G401 (cell line): ENCODE measurements around the gene TBX4. TPM values are rescaled to one million over a fixed set of nuclear protein-coding genes. Genes with fewer than 3 reads are reported as not detected.
"Not testable (repeated sequence)": the region's sequence is repeated elsewhere in the genome, so short reads cannot be mapped to it uniquely, and the experiment has no call there.

ENCODE experiments used
- DNase-seq: peaks from one replicate; pipeline ENCODE4 v3.0.0-alpha.2; 2015; ENCODE audit warnings: low spot score
- in situ Hi-C: cut with HindIII; loops from 2 replicates; pipeline ENCODE4 v1.10.0; 2016; ENCODE audit warnings: low sequenced_read_pairs, mixed read lengths
- total RNA-seq: library from RNA; depleted of rRNA; stranded (reverse); fragments of >200 nt; shearing (Covaris generic); gene quantifications from 2 replicates; pipeline ENCODE4 v1.2.3, GENCODE V29; 2014

The TBX4 gene
- total RNA-seq, 1 experiment from 2014 or later = 0.64 TPM

- DNase-seq = no peak
- in situ Hi-C loops = no loop called here
Measured at GRCh38 chr17:61425682-61426481, 26.3 kb upstream of the TBX4 start.

DNA sequence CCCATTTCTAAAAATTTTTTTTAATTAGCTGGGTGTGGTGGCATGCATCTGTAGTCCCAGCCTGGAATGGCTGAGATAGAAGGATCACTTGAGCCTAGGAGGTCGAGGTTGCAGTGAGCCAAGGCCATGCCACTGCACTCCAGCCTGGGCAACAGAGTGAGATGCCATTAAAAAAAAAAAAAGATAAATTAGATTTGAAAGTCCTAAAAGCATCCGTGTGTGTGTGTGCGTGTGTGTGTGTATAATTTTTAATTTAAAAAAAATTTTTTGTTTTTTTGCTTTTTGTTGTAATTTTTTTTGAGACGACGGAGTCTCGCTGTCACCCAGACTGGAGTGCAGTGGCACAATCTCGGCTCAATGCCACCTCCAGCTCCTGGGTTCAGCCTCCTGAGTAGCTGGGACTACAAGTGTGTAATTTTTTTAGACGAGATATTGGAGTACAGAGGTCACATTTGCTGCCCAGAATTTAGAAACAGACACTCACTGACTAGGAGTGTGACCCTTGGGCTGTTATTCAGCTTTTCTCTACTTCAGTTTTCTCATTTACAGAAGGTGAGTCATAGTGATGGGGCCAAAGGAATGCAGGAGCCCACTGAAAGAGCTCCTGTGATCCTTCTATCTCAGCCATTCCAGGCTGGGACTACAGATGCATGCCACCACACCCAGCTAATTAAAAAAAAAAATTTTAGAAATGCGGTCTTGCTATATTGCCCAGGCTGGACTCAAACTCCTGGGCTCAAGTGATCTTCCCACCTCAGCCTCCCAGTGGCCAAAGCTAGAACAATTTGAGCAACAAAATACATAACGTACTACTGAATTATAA is 25.5 kb upstream of the TBX4 start:
- DNase-seq = no peak
- in situ Hi-C loops = no loop called here

DNA sequence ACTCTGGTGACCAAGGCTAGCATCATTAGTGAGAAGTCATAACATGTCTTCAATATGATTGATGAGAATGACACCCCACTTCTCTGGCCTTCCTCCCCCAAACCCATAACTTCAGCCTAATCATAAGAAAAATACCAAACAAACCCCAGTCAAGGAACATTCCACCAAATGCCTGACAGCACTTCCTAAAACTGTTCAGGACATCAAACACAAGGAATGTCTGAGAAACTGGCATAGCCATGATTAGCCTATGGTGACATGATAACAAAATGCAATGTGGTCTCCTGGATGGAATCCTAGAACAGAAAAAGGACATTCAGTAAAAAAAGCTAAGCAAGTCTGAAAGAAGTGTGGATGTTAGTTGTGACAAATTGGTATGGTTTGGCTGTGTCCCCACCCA is 24.7 kb upstream of the TBX4 start:
- DNase-seq = no peak
- in situ Hi-C loops = no loop called here

DNA sequence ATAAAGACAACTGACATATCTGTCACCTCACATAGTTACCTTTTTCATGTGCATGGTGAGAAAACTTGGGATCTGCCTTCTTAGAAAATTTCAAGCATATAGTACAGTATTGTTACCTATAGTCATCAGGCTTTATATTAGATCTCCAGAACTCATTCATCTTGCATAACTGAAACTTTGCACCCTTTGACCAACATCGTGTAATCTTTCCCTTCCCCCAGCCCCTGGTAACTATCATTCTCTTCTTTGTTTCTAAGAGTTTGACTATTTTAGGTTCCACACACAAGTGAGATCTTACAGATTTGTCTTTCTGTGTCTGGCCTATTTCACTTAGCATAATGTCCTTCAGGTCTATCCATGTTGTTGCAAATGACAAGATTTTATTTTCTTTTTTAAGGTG is 22.9 kb upstream of the TBX4 start:
- DNase-seq = no peak
- in situ Hi-C loops = no loop called here

DNA sequence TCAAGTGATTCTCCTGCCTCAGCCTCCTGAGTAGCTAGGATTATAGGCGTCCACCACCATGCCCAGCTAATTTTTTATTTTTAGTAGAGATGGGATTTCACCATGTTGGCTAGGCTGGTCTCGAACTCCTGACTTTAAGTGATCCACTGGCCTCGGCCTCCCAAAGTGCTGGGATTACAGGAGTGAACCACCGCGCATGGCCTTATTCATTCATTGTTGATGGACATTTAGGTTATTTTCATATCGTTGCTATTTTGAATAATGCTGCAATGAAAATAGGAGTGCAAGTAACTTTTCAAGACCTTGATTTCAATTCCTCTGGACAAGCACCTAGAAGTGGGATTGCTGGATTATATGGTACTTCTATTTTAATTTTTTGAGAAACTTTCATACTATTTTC is 22.4 kb upstream of the TBX4 start:
- DNase-seq, in situ Hi-C loops: not testable (repeated sequence)

DNA sequence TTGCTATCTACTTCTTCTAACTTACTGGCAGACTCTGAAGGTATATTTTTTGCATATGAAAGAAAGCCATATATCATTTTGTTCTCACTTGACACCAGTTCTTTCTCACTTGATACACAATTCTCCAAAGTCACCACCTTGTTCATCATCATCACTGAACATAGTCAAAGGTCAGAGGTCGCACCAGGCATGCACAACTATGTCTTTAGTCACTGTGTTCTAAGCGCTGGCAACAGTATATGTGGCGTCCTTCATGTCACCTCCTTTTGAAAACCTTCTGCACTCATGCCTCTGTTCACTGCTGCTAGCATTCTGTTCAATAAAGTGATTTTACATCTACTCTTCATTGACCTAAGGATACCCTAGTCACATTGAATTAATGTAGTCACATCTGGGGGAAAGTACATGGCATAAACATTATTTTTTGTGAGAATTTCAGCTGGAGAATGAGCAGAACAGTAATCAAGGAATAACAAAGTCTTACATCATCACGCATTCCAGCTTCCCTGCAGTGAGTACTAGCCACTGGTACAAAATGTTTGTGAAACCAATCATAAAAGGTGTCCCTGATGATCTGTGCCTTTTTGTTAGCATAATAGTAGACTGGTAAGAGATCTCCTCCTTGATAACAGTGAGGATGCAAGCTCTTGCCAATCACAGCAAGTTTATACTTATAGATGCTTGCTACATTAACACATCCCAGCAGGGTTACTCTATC is 20.5 kb upstream of the TBX4 start:
- no peak for DNase-seq
- in situ Hi-C loops = no loop called here

DNA sequence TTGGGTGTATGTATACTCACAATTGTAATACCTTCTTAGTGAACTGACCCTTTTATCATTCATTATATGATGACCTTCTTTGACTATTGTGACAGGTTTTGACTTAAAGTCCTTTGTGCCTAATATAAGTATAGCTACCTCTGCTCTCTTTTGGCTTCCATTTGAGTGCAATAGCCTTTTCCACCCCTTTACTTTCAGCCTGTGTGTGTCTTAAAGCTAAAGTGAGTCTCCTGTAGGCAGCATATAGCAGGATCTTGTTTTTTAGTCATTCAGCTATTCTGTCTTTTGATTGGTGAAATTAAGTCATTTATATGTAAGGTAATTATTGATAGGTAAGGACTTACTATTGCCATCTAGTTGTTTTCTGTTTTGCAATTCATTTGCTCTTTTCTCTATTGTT is 15.9 kb upstream of the TBX4 start:
- in situ Hi-C loops = no loop called here

DNA sequence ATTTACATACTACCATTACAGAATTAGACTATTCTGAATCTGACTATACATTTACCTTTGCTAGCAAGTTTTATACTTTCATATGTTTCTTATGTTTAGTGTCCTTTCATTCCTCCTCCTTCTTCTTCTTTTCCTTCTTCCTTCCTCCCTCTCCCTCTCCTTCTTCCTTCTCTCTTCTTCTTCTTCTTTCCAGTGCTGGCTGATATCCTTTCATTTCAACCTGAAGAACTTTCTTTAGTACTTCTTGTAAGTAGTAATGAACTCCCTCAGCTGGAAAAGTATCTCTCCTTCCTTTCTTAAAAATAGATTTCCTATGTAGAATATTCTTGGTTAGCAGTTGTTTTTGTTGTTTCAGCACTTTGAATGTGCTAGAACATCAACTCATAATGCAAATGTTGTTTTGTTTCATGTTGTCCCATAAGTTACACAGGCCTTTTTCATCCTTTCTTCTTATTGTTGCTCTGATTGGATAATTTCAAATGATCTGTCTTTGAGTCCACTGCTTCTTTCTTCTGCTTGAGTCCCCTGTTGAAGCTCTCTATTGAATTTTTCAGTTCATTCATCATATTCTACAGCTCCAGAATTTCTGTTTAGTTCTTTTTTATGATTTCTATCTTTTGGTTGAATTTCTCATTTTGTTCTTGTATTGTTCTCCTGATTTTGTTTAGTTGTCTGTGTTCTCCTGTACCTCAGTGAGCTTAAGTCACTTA is 15.1 kb upstream of the TBX4 start:
- no peak for DNase-seq
- in situ Hi-C loops = no loop called here

More for the DNA sequence above, 15.9 kb upstream of the TBX4 start:
- DNase-seq = no peak

DNA sequence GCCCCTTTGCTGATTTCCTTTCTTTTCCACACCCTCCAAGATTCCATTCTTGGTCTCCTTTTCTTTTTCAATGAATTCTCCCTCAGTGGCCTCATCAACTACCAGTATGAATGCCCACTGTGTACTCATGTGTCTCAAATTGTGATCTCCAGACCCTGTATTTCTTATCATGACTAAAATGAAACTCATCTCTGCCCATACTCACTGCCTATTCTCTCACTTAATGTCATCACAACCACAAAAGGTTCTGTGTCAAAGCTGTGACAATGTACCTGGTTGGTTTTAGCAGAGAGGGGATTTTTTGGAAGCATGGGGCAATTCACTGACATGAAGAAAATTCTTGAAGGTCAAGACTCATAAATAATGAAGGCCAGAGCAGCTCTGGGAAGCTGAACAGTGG is 11.5 kb upstream of the TBX4 start:
- in situ Hi-C loops = no loop called here
- no peak for DNase-seq

DNA sequence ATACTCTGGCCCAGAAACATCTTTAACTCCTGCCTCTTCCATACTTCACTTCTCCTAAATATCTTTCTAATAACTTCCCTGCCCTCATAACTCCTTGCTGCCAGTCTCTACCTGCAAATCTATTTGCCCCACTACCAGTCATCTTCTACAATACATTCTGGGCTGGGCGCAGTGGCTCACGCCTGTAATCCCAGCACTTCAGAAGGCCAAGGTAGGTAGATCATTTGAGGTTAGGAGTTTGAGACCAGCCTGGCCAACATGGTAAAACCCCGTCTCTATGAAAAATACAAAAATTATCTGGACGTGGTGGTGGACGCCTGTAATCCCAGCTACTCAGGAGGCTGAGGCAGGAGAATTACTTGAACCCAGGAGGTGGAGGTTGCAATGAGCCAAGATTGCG is 10.7 kb upstream of the TBX4 start:
- in situ Hi-C loops, DNase-seq: not testable (repeated sequence)

- DNase-seq = no peak
- in situ Hi-C loops = no loop called here
Measured at GRCh38 chr17:61442136-61442775, 10.0 kb upstream of the TBX4 start.

GRCh38 chr17:61442878-61443474 is 9.2 kb upstream of the TBX4 start:
- no peak for DNase-seq
- in situ Hi-C loops = no loop called here

DNA sequence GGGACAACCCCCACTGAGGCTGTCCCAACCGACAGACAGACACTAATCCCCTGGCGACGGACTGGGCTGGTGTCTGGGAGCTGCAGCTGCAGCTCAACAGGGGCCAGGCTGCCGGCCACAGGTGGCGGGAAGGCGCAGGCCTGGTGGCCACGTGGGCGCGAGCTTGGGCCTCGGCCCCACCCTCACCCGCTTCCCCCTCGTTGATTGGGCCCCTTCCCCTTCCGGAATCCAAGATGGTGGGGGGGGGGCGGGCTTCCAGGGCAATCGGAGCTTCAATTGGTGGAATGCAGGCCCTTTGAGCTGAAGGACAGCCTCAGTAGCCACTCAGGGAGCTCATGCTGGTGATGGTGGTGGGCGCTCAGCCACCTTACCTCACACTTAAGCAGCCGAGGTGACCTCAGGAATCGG is 8.7 kb upstream of the TBX4 start:
- DNase-seq = no peak
- in situ Hi-C loops = no loop called here

GRCh38 chr17:61444075-61444474 is 8.1 kb upstream of the TBX4 start:
- in situ Hi-C loops = no loop called here

GRCh38 chr17:61444831-61445230 is 7.4 kb upstream of the TBX4 start:
- no peak for DNase-seq
- in situ Hi-C loops = no loop called here

More at GRCh38 chr17:61444075-61444474, 8.1 kb upstream of the TBX4 start:
- DNase-seq = no peak

DNA sequence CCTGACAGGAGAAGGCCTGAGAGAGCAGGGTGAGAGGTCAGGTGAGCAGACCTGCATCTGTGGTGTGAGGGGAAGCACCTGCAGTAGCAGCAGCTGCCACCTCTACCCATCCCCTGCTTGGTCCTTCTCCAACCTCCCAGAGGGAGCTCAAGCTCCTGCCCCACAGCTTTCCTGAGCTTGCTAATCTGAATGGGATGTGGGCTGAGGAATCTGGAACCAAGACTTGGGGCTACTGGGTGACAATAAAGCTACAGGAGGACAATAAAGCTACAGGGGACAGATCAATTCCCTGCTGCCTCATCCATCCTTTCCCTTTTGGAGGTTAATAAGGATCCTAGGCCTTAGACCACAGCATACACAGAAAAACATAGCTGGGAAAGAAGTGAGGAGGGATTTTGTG is 4.9 kb upstream of the TBX4 start:
- in situ Hi-C loops = no loop called here
- DNase-seq = no peak

DNA sequence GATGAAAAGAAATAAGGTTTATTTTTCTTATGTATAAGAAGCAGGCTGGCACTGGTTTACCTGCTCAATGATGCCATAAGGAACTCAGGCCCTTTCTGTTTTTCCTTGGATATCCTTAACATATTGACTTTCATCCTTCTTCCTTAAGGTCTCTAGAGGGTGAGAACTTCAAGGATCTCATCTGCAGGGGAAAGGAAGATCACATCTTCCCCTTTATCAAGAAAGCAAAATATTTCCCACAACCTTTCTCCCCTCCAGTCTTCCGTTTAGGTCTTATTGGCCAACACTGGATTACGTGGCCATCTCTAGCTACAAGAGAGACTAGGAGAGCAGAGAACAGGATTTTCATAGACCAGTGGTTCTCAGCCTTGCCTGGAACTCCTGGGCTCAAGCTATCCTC is 4.2 kb upstream of the TBX4 start:
- in situ Hi-C loops = no loop called here
- no peak for DNase-seq

GRCh38 chr17:61449140-61449539 is 3.1 kb upstream of the TBX4 start:
- in situ Hi-C loops, DNase-seq: not testable (repeated sequence)
